B cell (primary cell): ENCODE results near the gene HBZ. TPM values are rescaled to one million over a fixed set of nuclear protein-coding genes. Genes with fewer than 3 reads are reported as not detected.

Experiments used
- ATAC-seq: fragments of 200-7000 bp; cut with Tn5 transposase; one replicate; pipeline ENCODE4 v1.10.0; 2021; ENCODE audit warnings: low read depth, mild to moderate bottlenecking, moderate number of reproducible peaks, moderate library complexity
- CTCF ChIA-PET: fragments of 350-600 bp; sonication (Branson Sonifier 250); formaldehyde crosslinking; loops from one replicate; lab custom pipeline; 2021; ENCODE audit warnings: antibody characterized with exemption, inconsistent platforms; lab: Charles Lee
- POLR2A ChIA-PET: fragments of 350-600 bp; sonication (Branson Sonifier 250); formaldehyde crosslinking; loops from one replicate; lab custom pipeline; 2021; ENCODE audit warnings: antibody characterized with exemption; lab: Charles Lee
- DNase-seq: peaks from one replicate; pipeline ENCODE4 v3.0.0; 2013
- H2AFZ ChIP-seq: 2 replicates; pipeline ENCODE4 v1.6.1; 2012; ENCODE audit warnings: mild to moderate bottlenecking, low read depth, low read length; ENCODE audit not compliant: insufficient read depth, poor library complexity, severe bottlenecking
- H3K27ac ChIP-seq, 2 donors: 1 replicate in 1 of 2; 2 replicates in 1 of 2; pipeline ENCODE4 v1.5.1; 2012 to 2013; ENCODE audit warnings: low read length in 2 of 2, mild to moderate bottlenecking in 2 of 2, moderate library complexity in 1 of 2
- H3K27me3 ChIP-seq, 4 experiments: fragments of 200-600 bp in 1 of 4; sonication (generic) in 1 of 4; replicated peaks in 1 of 4; 1 replicate in 2 of 4; 2 replicates in 2 of 4; pipeline versions ENCODE4 v1.6.1 to v1.7.0; 2013 to 2016; ENCODE audit warnings: low read length in 3 of 4, mild to moderate bottlenecking in 2 of 4, mixed read lengths in 1 of 4, moderate library complexity in 1 of 4; ENCODE audit not compliant: insufficient read depth in 4 of 4, control insufficient read depth in 3 of 4; ENCODE audit errors: control extremely low read depth in 1 of 4
- H3K36me3 ChIP-seq, 2 experiments: replicated peaks in 1 of 2; 1 replicate in 1 of 2; 2 replicates in 1 of 2; pipeline versions ENCODE4 v1.6.1 to v1.7.1; 2013; ENCODE audit warnings: low read length in 1 of 2; ENCODE audit not compliant: insufficient read depth in 2 of 2, control insufficient read depth in 1 of 2; ENCODE audit errors: control extremely low read depth in 1 of 2, extremely low read depth in 1 of 2
- H3K4me1 ChIP-seq, 2 donors: fragments of 200-600 bp in 1 of 2; sonication (generic) in 1 of 2; 1 replicate in 1 of 2; 2 replicates in 1 of 2; pipeline versions ENCODE4 v1.5.1 to v1.6.1; 2013 to 2017; ENCODE audit warnings: low read length in 2 of 2; ENCODE audit not compliant: control insufficient read depth in 2 of 2, insufficient read depth in 2 of 2
- H3K4me2 ChIP-seq: replicated peaks from 2 replicates; pipeline ENCODE3; 2012; ENCODE audit warnings: mild to moderate bottlenecking, low read depth, low read length; ENCODE audit not compliant: poor library complexity, severe bottlenecking
- H3K4me3 ChIP-seq, 5 experiments: fragments of 200-600 bp in 1 of 5; sonication (generic) in 1 of 5; 1 replicate in 3 of 5; 2 replicates in 2 of 5; pipeline versions ENCODE4 v1.5.1 to v1.7.0; 2011 to 2016; ENCODE audit warnings: low read length in 4 of 5, mild to moderate bottlenecking in 4 of 5, low read depth in 2 of 5, control low read depth in 1 of 5, moderate library complexity in 1 of 5; ENCODE audit not compliant: insufficient read depth in 1 of 5; ENCODE audit errors: control extremely low read depth in 1 of 5, extremely low read depth in 1 of 5
- H3K79me2 ChIP-seq: fragments of 200-600 bp; sonication (generic); one replicate; pipeline ENCODE4 v1.6.0; 2016; ENCODE audit warnings: low read length; ENCODE audit not compliant: control insufficient read depth, insufficient read depth
- H3K9ac ChIP-seq: fragments of 200-600 bp; sonication (generic); 2 replicates; pipeline ENCODE4 v1.6.1; 2017; ENCODE audit warnings: mild to moderate bottlenecking, low read length, moderate library complexity
- H3K9me3 ChIP-seq, 3 donors: one replicate each; pipeline versions ENCODE4 v1.6.1 to v1.7.1; 2013; ENCODE audit warnings: low read length in 2 of 3; ENCODE audit not compliant: control insufficient read depth in 2 of 3, insufficient read depth in 1 of 3; ENCODE audit errors: control extremely low read depth in 1 of 3
- H4K20me1 ChIP-seq: 2 replicates; pipeline ENCODE4 v1.6.0; 2012; ENCODE audit warnings: mild to moderate bottlenecking, low read length; ENCODE audit not compliant: insufficient read depth, control insufficient read depth, poor library complexity, severe bottlenecking
- H3K27ac Mint-ChIP-seq: one replicate; pipeline ENCODE4 v1.8.0; 2021; ENCODE audit warnings: mixed read lengths
- H3K27me3 Mint-ChIP-seq: one replicate; pipeline ENCODE4 v1.8.0; 2021; ENCODE audit warnings: mixed read lengths
- H3K4me1 Mint-ChIP-seq: one replicate; pipeline ENCODE4 v1.8.0; 2021; ENCODE audit warnings: mixed read lengths
- H3K4me3 Mint-ChIP-seq: one replicate; pipeline ENCODE4 v1.8.0; 2021; ENCODE audit warnings: mixed read lengths
- H3K9me3 Mint-ChIP-seq: one replicate; pipeline ENCODE4 v1.8.0; 2022; ENCODE audit warnings: mixed read lengths; ENCODE audit not compliant: insufficient read depth
- CTCF ChIP-seq: fragments of 200-600 bp; IDR thresholded peaks from one replicate; pipeline ENCODE4 v1.8.0; 2022; ENCODE audit warnings: antibody characterized with exemption, mild to moderate bottlenecking
- EZH2 ChIP-seq: IDR thresholded peaks from 2 replicates; pipeline ENCODE4 v1.6.1; 2012; ENCODE audit warnings: borderline replicate concordance, low read depth, mild to moderate bottlenecking, moderate library complexity, low read length; ENCODE audit not compliant: insufficient read depth, poor library complexity, severe bottlenecking
- WGBS: methylation state at CpG from one replicate; pipeline ENCODE4 v1.1.5; 2013; ENCODE audit warnings: missing lambda C conversion rate; ENCODE audit not compliant: insufficient coverage; 5-methylcytosine and 5-hydroxymethylcytosine counted together
- intact Hi-C: fragments of 100-400 bp; cut with micrococcal nuclease; formaldehyde crosslinking; loops from one replicate; pipeline ENCODE4 v1.10.0; 2022
- polyA plus RNA-seq: library from polyadenylated mRNA; depleted of rRNA; stranded (reverse); fragments of >200 nt; gene quantifications from 2 replicates; pipeline ENCODE4 v1.2.3, GENCODE V29; 2012
- total RNA-seq, 2 donors: library from RNA; stranded (reverse); fragments of 120-200 nt in 1 of 2; gene quantifications; 1 replicate in 1 of 2; 2 replicates in 1 of 2; pipeline versions ENCODE4 v1.2.3 to v1.2.4, GENCODE V29; 2013 to 2022

HBZ gene
- total and polyA plus RNA-seq, 2 donors (not counting 1 experiment from before 2014, with no cell fraction given) = not detected

GRCh38 chr16:114327-114726 lies 38.1 kb upstream of the HBZ start:
- no CpG with 5 or more reads among the region's 2 CpGs for WGBS
- Mint-ChIP-seq H3K4me3 (no peak overlapping the region), H3K9me3 (no peaks in the 10 kb centered on the region), H3K4me1 (peaks cover 4% of the 10 kb centered on the region), H3K27me3 (no peaks in the 10 kb centered on the region), H3K27ac (no peak overlapping the region)
- peaks cover 2 to 25% of the 10 kb centered on the region in 2 experiments for H3K36me3 ChIP-seq
- no peak overlapping the region for H3K4me3 ChIP-seq
- ChIA-PET CTCF (interaction anchor here (1.3 kb wide), 1 partner anchor 247 kb away, joined by 4 read pairs; no protein-coding TSS in a partner anchor), POLR2A (no interaction called here)
- ATAC-seq (no peak), DNase-seq (no peak)
- H3K4me1 ChIP-seq = peaks cover 0 to 6% of the 10 kb centered on the region in 2 donors
- H4K20me1 ChIP-seq = peaks cover 4% of the 10 kb centered on the region
- no peaks in the 10 kb centered on the region for H3K79me2 ChIP-seq
- no peaks in the 10 kb centered on the region for H3K9me3 ChIP-seq
- H3K9ac ChIP-seq = no peak overlapping the region
- H3K27me3 ChIP-seq = no peaks in the 10 kb centered on the region
- TF ChIP-seq EZH2 = no peak
- TF ChIP-seq CTCF = no peak
- H2AFZ ChIP-seq = no peak overlapping the region
- H3K4me2 ChIP-seq = no peak overlapping the region
- intact Hi-C loops = no loop called here
- H3K27ac ChIP-seq = no peak overlapping the region

GRCh38 chr16:116015-116414 lies 36.4 kb upstream of the HBZ start:
- Mint-ChIP-seq H3K9me3 (no peaks in the 10 kb centered on the region), H3K27me3 (no peaks in the 10 kb centered on the region), H3K27ac (no peak overlapping the region), H3K4me3 (no peak overlapping the region), H3K4me1 (peaks cover 4% of the 10 kb centered on the region)
- Histone ChIP-seq H3K9me3 (no peaks in the 10 kb centered on the region), H3K79me2 (peaks cover 5% of the 10 kb centered on the region), H3K36me3 (peaks cover 0 to 23% of the 10 kb centered on the region in 2 experiments), H3K4me3 (no peak overlapping the region), H2AFZ (no peak overlapping the region), H3K27ac (no peak overlapping the region), H3K4me2 (no peak overlapping the region), H3K4me1 (peaks cover 0 to 6% of the 10 kb centered on the region in 2 donors), H4K20me1 (peaks cover 4% of the 10 kb centered on the region), H3K9ac (no peak overlapping the region), H3K27me3 (no peaks in the 10 kb centered on the region)
- DNase-seq (no peak), ATAC-seq (no peak)
- ChIA-PET CTCF (interaction anchor here (0.7 to 3.9 kb wide), 5 partner anchors 9 to 246 kb away, joined by 3 to 23 read pairs (median 4); partner anchors contain the start of gene HBQ1), POLR2A (no interaction called here)
- intact Hi-C loops = no loop called here
- TF ChIP-seq EZH2 (no peak), CTCF (no peak)
- 93% methylated on average over 2 of the region's 7 CpGs for WGBS
